Measurements from ENCODE around the gene TRPM5.

The TRPM5 gene

DNA sequence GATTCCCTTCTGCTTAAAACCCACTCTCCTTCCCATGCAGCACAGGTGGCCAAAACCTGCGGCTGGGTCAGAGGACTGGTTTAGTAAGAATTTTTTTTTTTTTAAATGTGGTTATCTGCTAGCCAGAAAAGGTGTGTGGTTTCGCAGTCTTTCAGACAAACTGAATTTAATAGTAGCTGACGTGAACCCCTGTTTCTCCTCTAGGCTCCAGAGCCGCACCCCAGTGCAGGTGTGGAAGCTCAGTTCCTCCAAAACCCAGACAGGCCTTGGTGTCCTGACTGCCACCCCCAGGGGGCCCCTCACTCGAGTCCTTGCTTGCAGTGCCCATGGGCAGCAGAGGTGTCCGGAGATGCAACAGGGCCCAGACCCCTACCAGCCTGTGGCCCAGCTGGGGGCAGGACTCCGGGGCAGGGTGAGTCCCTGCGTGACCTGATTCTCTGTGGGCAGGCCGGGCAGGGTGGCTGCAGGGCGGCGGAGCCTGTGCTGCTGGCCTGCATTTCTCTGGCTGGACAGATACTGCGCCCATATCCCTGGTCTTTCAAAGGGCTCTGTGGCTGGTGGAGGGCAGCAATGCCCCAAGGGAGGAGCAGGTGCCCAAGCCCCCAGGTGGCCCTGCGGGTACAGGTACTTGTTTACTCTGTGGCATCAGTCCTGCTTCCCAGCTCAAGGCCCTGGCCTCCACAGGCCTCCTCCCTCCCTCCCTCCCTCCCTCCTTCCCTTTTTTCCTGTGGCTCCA lies 15.7 kb upstream of the TRPM5 start:
- in situ Hi-C loops (cut with MboI; ENCODE audit: low pct_unique_long_range_greater_than_20kb, low sequenced_read_pairs): no loop called here
- no peak for DNase-seq

DNA sequence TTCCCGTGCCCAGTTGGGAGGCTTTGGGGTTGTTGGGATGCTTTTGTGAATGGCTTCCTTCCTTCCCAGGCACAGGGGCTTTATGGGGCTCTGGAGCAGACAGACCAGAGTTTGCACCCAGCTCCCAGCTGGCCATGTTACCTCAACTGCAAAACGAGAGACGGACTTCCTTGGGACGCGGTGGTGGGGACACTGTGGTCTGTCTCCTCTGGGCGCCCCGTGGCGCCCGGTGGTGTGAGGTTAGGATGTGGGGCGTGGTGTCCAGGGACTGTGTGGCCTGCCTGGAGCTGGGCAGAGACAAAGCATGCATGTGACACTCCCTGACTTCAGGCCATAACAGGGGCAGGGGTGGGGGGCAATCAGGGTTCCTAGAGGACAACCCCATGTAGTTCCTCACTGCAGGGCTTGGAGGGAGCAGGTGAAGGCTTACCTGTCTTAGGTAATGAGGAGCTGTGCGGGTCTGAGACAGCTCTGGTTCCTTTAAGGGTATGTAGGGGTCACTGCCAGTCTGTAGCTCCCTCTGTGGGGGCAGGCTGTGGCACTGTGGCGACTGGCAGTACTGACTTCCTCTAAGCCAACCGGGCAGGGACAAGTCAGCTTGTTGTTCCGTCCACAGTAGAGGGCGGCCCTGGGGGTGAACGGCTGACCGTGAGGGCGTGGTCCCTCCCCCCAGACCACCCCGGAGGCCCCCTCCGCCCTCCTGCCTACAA lies 14.9 kb upstream of the TRPM5 start:
- in situ Hi-C loops (cut with MboI; ENCODE audit: low pct_unique_long_range_greater_than_20kb, low sequenced_read_pairs): no loop called here

DNA sequence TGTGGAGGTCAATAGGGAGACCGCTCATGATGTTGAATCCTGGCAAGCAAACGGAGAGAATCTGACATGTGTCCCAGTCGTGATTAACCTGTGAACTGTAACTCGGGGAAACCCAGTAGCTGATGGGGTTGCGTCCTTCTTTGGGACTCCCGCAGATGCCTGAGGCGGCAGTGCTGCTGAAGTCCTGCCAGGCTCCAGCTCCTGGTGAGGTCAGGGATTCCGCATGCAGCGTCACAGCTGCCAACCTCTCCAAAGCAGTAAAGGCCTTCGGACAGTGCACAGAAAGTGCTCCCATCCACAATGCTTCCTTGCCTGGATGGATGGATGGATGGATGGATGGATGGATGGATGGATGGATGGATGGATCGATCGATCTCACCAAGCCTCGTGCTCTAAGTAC lies 14.0 kb upstream of the TRPM5 start:
- in situ Hi-C loops (cut with MboI; ENCODE audit: low pct_unique_long_range_greater_than_20kb, low sequenced_read_pairs): no loop called here
- no peak for DNase-seq

More for the DNA sequence above, 14.9 kb upstream of the TRPM5 start:
- DNase-seq: no peak

DNA sequence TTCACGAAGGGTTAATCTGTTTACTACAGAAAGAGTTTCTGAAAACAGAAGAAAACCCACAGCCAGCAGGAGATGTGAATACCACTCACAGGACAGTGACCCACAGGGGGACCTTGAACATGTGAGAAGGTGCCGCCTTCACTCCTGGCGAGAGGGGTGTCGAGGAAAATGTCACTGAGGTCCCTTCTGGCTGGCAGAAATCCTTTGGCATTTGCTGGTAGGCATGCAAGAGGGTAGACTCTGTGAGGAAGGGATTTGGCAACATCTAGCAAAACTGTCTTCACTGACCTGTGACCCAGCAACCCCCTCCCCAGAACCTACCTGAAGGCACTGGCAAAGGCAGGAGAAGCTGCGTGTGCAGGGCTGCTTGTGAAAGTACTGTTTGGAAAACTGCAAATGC lies 9.1 kb upstream of the TRPM5 start:
- in situ Hi-C loops (cut with MboI; ENCODE audit: low pct_unique_long_range_greater_than_20kb, low sequenced_read_pairs): no loop called here
- DNase-seq: no peak

DNA sequence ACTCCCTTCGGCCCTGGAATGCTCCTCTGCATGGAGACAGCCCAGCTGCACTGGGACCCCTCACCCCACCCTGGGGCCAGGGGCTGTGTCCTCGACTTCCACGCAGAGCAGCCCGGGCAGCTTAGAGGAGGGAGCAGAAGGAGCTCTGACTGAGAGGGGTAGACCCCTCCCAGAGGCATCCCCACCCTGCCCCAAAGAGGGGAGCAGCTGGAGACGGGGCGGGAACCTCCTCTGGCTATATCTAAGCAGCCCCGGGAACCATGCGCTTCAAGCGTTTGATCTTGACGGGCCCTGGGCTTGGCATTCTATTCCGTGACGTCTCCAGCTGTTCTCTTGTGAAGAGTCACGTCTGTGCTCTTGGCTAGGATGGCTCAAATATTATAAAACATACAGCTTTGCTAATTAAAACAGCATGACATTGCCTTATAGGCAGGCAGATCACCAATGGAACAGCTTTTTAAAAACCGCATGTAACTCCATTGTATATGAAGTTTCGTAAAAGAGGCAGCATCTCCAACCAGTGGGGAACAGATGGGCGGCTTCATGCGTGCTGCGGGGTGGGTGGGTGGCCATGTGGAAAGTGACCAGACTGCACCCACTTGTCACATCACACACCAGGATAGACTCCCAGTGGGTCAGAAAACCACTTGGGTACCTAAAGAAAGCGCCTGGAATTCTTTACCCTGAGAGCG lies 8.2 kb upstream of the TRPM5 start:
- no peak for DNase-seq
- in situ Hi-C loops (cut with MboI; ENCODE audit: low pct_unique_long_range_greater_than_20kb, low sequenced_read_pairs): no loop called here

DNA sequence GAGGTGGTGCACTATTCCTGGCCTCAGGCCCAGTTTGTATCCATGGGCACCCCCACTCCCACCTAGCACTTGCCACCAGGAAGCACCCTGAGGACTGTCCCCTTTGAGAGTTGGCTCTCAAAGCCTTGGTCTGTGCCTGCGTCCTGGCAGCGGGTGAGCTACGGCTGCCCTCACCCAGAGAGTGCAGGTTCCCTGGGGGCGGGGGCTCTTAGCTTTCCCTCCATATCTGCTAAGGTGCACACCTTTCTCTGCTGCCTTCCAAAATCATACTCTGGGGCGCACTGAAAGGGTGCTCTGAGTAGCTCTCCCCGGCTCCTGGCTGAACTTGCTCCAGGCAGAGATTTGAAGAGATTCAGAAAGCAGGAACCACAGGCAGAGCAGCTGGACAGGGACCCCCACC lies 7.6 kb upstream of the TRPM5 start:
- in situ Hi-C loops (cut with MboI; ENCODE audit: low pct_unique_long_range_greater_than_20kb, low sequenced_read_pairs): no loop called here
- DNase-seq: no peak

DNA sequence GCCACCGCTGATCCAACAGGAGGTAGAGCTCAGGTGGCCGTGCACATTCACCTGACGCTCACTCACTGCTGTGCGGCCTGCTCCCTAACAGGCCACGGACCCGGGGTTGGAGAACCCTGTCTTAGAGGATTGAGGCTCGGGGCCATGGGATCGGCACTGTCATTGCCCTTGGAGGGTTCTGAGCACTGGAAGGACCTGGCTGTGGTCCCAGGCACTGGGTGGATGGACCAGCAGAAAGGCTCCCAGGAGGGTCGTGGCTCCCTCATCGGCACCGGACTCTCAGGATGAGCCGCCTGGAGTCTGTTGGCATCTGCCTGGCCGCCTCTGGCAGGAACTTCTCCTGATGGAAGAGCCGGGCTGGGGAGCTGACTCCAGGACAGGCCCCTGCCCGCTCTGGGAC lies 7.0 kb upstream of the TRPM5 start:
- in situ Hi-C loops (cut with MboI; ENCODE audit: low pct_unique_long_range_greater_than_20kb, low sequenced_read_pairs): no loop called here
- no peak for DNase-seq

DNA sequence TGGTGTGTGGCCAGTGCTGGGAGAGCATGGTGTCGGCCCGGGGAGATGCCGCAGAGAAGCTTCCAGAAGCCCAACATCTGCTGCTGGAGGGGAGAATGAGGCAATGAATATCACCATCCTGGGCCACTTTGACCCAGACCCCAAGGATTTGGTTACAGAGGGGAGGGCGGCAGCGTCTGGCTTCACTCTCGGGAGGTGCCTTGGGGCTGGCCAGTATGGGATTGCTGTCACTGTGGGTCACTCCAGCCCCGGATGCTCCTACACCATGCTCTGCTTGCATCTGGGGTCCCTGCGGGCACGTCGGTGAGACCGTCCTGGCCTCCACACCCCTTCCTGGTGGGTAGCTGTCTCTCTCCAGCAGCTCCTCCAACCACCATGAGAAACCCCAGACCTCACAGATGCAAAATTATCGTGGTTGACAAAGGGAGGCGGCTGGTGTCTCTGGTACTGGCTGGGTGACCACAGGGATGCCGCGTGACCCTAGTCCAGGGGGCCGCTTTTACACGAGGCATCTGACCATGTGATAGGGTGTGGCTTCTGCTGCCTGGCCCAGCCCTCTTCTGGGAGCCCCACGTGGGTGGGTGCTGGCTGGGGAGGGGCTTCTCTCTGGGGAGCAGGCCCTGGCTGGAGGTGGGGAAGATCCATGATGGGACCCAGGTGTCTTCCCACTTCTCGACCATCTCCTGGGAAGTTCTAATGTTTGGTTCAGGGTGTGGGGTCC lies 6.2 kb upstream of the TRPM5 start:
- in situ Hi-C loops (cut with MboI; ENCODE audit: low pct_unique_long_range_greater_than_20kb, low sequenced_read_pairs): no loop called here
- no peak for DNase-seq

DNA sequence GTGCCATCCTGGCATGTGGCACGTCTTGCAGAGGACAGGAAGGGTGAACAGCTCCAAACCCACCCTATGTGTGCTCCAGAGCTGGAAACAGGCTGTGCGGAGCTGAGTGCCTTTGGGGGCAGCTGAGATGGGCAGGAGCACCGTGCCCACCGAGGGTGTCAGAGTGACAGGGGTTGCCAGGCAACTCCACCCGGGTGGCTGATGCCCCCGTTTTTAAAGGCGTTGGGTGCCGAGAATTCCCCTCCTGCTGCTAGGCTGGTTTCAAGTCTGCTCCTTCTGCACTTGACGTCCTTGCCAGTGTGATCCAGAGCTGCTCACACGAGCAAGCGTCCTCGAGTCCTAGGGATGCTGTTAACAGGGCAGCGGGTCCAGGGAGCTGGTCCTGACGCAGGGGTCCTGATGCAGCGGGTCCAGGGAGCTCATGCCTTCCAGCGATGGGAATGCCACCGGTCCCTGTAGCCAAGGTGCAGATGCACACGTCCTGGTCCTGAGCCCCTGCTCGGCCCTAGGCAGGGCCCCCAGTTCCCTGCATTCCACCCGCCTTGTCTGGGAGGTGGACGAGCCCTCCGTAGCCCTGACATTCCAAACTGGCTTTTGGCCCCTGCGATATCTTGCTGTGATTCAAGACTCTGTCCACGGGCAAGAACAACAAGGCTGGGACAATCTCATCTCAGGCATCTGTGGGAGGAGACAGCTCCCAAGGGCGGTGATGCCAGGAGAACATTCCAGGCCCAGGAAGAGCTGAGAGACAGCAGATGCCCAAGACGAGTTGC lies 5.4 kb upstream of the TRPM5 start:
- no peak for DNase-seq
- in situ Hi-C loops (cut with MboI; ENCODE audit: low pct_unique_long_range_greater_than_20kb, low sequenced_read_pairs): no loop called here

DNA sequence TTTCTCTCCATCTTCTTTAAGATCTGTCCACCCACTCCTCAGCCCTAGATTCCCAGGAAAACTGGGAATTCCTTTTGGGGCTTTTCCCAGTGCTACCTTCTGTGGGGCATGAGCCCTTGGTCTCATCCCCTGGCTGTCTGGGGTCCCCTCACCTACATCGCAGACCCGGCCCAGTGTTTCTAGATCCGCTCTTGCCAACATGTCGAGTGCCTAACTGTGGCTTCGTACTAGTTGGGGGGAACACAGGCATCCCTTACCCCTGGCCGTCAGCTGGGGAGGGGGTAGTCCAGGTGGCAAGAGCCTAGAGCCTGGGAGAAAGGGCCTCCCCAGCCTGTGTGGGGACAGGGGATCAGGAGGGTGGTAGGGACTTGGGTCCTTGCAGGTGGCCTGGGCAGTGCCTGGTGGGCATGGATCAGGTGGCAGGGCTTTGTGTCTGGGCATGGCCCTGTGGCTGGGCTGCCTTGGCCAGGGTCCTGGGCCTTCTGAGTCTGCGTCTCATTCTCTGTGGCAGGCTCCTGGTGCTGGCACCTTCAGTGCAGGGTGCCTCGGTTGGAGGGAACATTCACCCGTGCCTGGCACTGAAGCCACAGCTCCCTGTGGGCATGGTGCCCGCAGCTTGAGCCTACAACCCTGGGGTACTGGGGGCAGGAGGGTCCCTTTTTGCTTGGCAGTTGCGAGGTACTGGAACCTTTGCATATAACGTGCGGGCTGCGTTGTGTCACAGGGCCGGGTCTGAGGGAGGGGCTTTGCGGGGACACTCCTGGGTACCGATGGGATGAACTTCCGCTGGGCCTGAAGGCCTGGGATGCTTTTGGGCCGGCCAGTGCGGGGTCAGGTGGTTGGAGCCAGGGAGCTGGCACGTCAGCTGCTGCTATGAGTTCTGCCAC lies 4.6 kb upstream of the TRPM5 start:
- in situ Hi-C loops (cut with MboI; ENCODE audit: low pct_unique_long_range_greater_than_20kb, low sequenced_read_pairs): no loop called here
- no peak for DNase-seq

DNA sequence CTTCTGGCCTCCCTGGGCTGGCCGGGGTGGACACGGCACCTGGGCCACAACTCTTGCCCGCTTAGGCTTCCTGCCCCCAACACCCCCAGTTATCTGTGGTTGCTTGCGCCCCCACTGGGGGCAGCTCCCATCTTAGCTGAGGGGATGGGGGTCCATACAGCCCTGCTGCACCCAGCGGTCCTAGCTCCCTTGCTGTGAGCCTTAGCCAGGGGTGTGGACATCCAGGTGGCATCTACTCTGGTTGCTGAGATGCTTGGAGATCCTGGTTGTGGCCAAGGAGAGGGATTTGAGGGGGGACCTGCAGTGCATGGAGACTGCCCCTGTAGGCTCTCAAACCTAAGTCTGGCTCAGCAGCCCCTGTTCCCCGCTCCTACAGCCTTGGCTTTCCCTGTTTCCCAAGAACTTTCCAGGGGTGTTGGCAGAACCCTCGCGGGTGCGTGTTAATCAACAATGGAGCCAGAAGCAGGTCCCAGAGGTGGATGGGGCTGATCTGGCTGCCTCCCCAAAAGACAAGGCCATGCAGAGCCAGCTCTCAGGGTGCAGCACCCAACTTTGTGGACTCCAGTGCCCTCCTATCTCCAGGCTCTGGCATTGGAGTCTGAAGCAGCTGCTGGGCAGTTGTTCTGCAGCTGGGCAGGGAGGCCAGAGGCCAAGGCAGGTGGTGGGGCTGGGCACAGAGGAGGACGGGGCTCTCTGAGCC lies 3.8 kb upstream of the TRPM5 start:
- no peak for DNase-seq
- in situ Hi-C loops (cut with MboI; ENCODE audit: low pct_unique_long_range_greater_than_20kb, low sequenced_read_pairs): no loop called here

DNA sequence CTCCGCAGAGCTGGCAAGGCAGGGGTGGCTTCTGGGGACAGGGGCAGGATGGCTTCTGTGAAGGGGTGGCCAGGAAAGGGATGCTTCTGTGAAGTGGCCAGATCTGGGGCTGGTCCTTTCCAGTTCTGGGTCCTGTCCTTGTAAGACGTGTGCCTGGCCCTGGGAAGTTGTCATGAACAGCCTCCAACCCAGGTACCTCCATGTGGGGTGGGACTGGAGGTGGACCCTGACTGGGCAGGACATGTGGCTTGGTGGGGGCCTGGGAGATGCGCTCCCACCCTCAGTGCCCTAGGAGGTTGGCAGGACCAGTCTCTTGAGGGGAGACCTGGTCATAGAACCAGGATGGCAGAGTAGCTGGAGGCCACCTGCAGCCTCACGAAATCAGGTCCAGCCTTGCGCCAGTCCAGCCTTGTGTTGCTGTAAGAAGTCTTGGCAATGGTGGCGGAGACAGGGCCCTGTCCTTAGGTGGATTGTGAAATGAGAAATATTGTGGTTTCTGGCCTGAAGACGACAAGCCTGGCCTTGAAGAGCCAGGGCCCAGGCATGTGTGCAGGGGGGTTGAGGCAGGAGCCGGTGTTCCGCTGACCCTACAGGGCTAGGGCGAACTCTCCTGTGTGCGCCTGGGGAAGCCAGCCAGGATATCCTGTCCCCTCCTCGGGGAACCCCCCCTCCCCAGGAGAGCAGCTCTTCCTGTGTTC lies 3.1 kb upstream of the TRPM5 start:
- DNase-seq: no peak
- in situ Hi-C loops (cut with MboI; ENCODE audit: low pct_unique_long_range_greater_than_20kb, low sequenced_read_pairs): no loop called here

DNA sequence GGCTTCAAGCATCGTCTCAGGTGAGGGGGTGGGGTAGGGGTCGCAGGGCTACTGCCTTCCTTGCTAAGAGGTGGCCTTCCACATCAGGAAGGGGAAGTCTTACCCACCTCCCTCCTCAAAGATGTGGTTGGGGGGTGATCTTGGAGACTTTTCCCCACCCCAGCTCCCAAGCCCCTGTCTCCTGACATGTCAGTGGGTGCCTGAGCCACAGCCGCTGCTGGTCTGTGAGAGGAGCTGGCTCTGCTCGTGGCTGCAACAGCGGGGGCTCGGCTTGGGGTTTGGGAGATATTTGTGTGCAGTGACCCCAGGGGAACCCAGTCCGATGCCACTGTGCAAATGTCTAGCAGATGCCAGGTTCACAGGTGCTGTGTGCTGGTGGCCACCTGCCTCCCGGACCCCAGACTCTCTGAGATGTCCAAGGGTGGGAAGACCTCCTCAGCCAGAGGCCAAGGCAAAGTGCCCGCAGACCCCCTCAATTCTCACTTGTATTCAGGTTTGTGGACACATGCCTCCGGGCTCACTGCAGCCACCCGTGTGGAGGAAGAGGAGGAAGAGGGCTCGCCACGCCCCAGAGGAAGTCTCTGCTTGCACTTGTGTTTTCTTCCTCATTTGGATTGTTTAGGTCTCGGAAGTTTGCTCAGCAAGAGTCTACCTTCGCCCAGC lies 2.4 kb upstream of the TRPM5 start:
- in situ Hi-C loops (cut with MboI; ENCODE audit: low pct_unique_long_range_greater_than_20kb, low sequenced_read_pairs): no loop called here
- peak; percentile 65 for DNase-seq

DNA sequence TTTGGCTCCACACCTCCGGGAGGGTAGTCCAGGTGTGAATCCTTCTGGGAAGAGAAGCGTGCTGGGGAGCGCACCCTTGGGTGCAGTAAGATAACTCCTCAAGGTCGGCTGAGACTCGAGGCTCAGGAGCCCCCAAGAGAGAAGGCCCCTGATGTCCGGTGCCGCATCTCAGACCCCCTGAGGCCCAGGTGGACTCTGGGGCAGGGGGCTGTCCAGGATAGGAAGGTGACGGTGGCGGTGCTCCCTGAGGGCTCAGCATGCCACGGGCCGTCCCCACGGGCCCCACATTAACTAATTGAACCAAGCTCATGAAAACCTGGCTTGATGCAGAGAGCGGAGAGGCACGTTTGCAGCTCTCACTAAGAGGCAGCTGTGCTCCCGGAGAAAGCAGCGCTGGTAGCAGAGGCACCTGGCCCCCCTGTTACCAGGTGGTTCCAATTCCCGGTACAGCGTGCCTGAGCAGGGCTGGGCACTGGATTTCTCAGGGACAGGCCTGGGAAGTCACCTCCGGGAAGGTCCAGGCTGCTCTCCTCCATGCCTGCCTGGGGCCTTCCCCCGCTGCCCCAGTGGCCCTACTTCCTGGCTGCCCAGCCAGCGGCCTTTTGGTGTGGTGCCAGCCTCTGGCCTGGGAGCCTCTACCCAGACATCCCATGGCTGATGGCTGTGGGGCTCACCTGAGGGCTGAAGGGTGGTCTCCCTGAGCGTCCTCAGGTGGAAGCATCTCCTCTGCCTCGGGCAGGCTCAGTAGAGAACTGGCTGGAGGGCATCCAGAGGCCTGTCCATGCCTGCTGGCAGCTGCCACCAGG lies 1.6 kb upstream of the TRPM5 start:
- DNase-seq: no peak

DNA sequence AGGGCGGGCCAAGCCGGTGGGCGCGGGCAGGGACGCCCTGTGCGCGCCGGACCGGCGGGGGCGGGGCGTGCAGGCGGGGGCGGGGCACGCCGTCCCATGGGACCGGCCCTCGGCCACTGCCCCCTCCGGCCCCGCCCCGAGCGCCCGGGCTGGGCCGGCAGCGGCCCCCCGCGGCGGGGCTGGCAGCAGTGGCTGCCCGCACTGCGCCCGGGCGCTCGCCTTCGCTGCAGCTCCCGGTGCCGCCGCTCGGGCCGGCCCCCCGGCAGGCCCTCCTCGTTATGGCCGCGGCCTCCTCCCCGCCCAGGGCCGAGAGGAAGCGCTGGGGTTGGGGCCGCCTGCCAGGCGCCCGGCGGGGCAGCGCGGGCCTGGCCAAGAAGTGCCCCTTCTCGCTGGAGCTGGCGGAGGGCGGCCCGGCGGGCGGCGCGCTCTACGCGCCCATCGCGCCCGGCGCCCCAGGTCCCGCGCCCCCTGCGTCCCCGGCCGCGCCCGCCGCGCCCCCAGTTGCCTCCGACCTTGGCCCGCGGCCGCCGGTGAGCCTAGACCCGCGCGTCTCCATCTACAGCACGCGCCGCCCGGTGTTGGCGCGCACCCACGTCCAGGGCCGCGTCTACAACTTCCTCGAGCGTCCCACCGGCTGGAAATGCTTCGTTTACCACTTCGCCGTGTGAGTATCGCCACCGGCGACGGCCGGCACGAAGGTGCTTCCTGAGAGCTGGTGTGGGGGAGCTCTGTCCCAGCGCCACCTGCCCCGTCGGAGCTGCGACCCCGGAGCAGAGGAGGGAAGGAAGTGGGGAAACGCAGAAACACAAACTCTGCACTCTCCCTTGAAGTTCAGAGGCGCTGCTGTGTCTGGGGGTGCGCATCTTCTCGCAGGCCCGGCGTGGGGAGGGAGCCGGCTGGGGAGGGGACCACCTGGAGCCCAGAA lies 769 bp upstream of the TRPM5 start, which contains the start of gene KCNQ1:
KCNQ1 (plus strand) TSS at position 188 of the 925 bp plus-strand sequence; CDS start at position 279, 91 bp downstream.
- in situ Hi-C loops (cut with MboI; ENCODE audit: low pct_unique_long_range_greater_than_20kb, low sequenced_read_pairs): no loop called here
- DNase-seq: peak; percentile 26

More for the DNA sequence above, 1.6 kb upstream of the TRPM5 start:
- in situ Hi-C loops (cut with MboI; ENCODE audit: low pct_unique_long_range_greater_than_20kb, low sequenced_read_pairs): no loop called here
